Psoas muscle (tissue), 8 donors: ENCODE results near the gene SPRN. TPM values are rescaled to one million over a fixed set of nuclear protein-coding genes. Genes with fewer than 3 reads are reported as not detected.

Experiments used
- ATAC-seq, 4 donors: fragments of 200-7000 bp; cut with Tn5 transposase; one replicate each; pipeline ENCODE4 v1.9.1; 2020; ENCODE audit warnings: moderate library complexity in 3 of 4, mild to moderate bottlenecking in 2 of 4
- DNase-seq, 2 donors: peaks; one replicate each; pipeline ENCODE4 v3.0.0-alpha.2; 2020
- H3K27ac ChIP-seq: fragments of 200-600 bp; one replicate; pipeline ENCODE4 v1.8.0; 2022
- H3K27me3 ChIP-seq, 3 donors: fragments of 200-600 bp in 1 of 3; one replicate each; pipeline versions ENCODE4 v1.6.1 to v1.8.0; 2013 to 2022; ENCODE audit warnings: low read length in 2 of 3, mild to moderate bottlenecking in 2 of 3, moderate library complexity in 1 of 3; ENCODE audit not compliant: insufficient read depth in 3 of 3
- H3K36me3 ChIP-seq, 2 donors: fragments of 200-600 bp in 1 of 2; one replicate each; pipeline versions ENCODE4 v1.6.1 to v1.8.0; 2013 to 2022; ENCODE audit warnings: low read depth in 1 of 2, mild to moderate bottlenecking in 1 of 2, moderate library complexity in 1 of 2; ENCODE audit not compliant: insufficient read depth in 1 of 2
- H3K4me1 ChIP-seq: fragments of 200-600 bp; one replicate; pipeline ENCODE4 v1.8.0; 2022
- H3K4me3 ChIP-seq: fragments of 200-600 bp; one replicate; pipeline ENCODE4 v1.8.0; 2022; ENCODE audit warnings: mild to moderate bottlenecking
- H3K9me3 ChIP-seq: fragments of 200-600 bp; one replicate; pipeline ENCODE4 v1.8.0; 2022
- CTCF ChIP-seq: fragments of 200-600 bp; IDR thresholded peaks from one replicate; pipeline ENCODE4 v1.8.0; 2022; ENCODE audit warnings: antibody characterized with exemption
- WGBS, 3 donors: extraction: QIAGEN DNeasy Blood & Tissue Kit; methylation state at CpG; one replicate each; pipeline versions ENCODE4 v1.1.6 to v1.1.7; 2013; 5-methylcytosine and 5-hydroxymethylcytosine counted together
- intact Hi-C, 2 donors: fragments of 100-400 bp; cut with DNase I; formaldehyde crosslinking; loops; one replicate each; pipeline versions ENCODE4 v1.11.0 to v1.14.2; 2022
- polyA plus RNA-seq, 3 donors: library from polyadenylated mRNA; stranded (reverse); fragments of 200-250 nt; gene quantifications; one replicate each; pipeline ENCODE4 v1.2.3, GENCODE V29; 2013
- total RNA-seq, 4 donors: library from RNA; stranded (reverse); fragmentation: NEBNext Ultra II Directional in 2 of 4; extraction: Animal tissue kit (Norgen Biotek cat#: 25700) in 2 of 4; gene quantifications; one replicate each; pipeline versions ENCODE4 v1.2.1 to v1.2.4, GENCODE V29; 2021 to 2023
- donor health status: healthy with polysubstance abuse.
- donor health status: DM: no; HTN: no; CAD: no; lungs with moderate emphysema.
- donor health status: Bipolar disorder and iron deficiency.
- donor health status: healthy.
- donor health status: DM: yes; HTN: yes; CAD: no.
- donor health status: DM: no; HTN: no; CAD: no.
- donor health status: DM: no; HTN: no; CAD: no.
- donor health status: DM: yes; HTN: yes; CAD: no.

Gene SPRN
- total and polyA plus RNA-seq, 7 donors: 0.08 to 0.22 (median 0.12) TPM; not detected in 4

- peak; percentile 13 to 28 (median 22) for ATAC-seq
- Histone ChIP-seq H3K4me1 (peaks cover 7% of the 10 kb centered on the region), H3K36me3 (peaks cover 0 to 30% of the 10 kb centered on the region in 2 donors), H3K27ac (no peak overlapping the region), H3K4me3 (peak overlapping the region; percentile 80), H3K9me3 (no peaks in the 10 kb centered on the region), H3K27me3 (no peaks in the 10 kb centered on the region)
- no peak for TF ChIP-seq CTCF
- WGBS, 3 donors: 73 to 91% (median 79%) methylated on average over 34 to 36 of the region's 36 CpGs
- intact Hi-C loops: no loop called here
- no peak for DNase-seq
Observed at GRCh38 chr10:133379801-133380666, 44.4 kb downstream of the SPRN start.

DNA sequence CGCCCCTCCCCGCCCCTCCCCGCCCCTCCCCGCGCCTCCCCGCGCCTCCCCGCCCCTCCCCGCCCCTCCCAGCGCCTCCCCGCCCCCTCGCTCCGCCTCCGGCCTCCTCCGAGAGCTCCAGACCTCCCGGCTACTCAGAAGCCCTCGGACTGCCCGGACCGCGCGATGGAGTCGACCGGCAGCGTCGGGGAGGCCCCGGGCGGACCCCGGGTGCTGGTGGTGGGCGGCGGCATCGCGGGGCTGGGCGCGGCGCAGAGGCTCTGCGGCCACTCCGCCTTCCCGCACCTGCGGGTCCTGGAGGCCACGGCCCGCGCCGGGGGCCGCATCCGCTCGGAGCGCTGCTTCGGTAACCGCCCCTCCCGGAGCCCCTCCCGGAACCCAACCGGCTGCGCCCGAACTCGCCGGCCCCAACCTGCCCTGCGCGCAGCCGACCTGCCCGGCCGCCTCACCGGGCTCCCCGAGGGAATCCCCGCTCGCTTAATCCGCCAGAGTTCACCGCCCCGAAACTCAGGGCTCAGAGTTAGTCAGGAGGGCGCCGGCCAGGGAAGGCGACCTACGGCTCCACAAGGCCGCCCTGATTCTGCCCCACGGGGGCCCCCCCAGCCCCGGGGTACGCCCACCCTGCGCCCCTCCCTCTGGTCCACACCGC is 45.1 kb downstream of the SPRN start, which contains the start of gene PAOX:
Gene PAOX, plus strand, starts transcription at position 111 of the 649 bp plus-strand sequence. Its CDS starts 55 bp downstream, at position 166.
- 3 to 9% (median 6%) methylated on average over 30 to 68 of the region's 78 CpGs for WGBS, 3 donors
- Histone ChIP-seq H3K36me3 (peaks cover 0 to 25% of the 10 kb centered on the region in 2 donors), H3K27ac (peak within 1 kb of the TSS; percentile 72), H3K4me3 (peak within 1 kb of the TSS; percentile 80), H3K9me3 (no peaks in the 10 kb centered on the region), H3K4me1 (peaks cover 9% of the 10 kb centered on the region), H3K27me3 (no peaks in the 10 kb centered on the region)
- ATAC-seq: peak; percentile 68 to 74 (median 72)
- peak; percentile 75 to 86 for DNase-seq
- intact Hi-C loops: no loop called here
- no peak for TF ChIP-seq CTCF

DNA sequence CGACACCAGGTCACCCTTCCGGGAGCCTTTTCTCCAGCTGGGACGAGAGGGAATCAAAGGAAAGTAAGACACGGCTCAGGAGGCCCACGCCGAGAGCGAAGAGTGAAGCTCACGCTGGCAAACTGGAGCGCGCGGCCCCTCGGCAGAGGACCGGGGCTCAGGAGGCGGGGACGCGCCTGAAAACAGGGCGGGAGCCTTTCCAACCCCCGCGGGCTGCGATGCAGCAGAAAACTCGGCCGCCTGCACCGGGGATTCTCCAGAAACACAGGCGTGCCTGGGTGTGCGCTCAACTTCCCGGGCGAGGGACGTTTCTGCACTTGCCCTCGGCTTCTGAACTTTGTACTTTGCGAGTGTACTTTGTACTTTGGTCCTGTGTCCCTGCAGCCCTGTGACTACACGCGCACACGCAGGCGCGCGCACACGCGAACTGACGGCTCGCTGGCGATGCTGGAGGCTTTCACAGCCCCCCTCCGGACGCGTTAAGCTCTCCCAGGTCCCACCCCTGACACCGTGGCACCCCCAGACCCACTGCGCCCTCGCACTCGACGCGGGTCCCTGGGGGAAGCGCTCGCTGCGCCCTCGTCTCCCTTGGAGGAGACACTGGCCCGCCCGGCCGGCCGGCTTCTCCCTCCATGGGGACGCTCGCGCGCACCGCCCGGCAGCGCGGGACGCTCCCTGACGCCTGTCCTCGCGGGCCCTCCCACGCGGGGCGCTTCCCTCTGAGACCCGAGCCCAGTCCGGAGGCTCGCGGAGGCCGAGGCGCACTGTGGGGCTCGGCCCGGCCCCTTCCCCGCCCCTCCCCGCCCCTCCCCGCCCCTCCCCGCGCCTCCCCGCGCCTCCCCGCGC is 46.0 kb downstream of the SPRN start:
- Histone ChIP-seq H3K4me3 (peak overlapping the region; percentile 80), H3K4me1 (peaks cover 12% of the 10 kb centered on the region), H3K27ac (peak overlapping the region; percentile 54), H3K27me3 (no peaks in the 10 kb centered on the region), H3K36me3 (peaks cover 0 to 17% of the 10 kb centered on the region in 2 donors), H3K9me3 (no peaks in the 10 kb centered on the region)
- intact Hi-C loops: no loop called here
- ATAC-seq: peak; percentile 70 to 79 (median 76)
- no peak for TF ChIP-seq CTCF
- WGBS, 3 donors: 0% methylated on average over 52 to 82 of the region's 90 CpGs
- peak; percentile 72 to 85 for DNase-seq

DNA sequence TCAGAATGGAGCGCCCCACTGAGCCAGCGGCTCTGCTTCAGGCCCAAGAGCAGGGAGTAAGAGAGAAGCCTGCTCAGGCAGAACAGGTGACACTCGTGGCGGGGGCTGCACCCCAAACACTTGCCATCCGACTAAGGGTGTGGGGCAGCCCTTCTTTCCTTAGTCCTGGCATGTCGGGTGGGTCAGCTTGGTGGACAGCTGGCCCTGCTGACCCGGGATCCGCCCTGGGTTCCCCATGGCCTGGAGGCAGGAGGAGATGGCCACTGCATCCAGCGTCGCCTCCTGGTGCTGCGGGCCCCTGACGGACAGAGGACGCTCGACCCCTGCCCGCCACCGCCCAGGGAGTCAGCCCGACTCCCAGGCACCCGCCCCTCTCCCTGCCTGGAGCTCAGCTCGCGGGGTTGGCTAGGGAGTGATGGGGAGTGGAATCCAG is 46.6 kb downstream of the SPRN start:
- Histone ChIP-seq H3K27me3 (no peaks in the 10 kb centered on the region), H3K9me3 (no peaks in the 10 kb centered on the region), H3K27ac (peak overlapping the region; percentile 54), H3K4me1 (peaks cover 12% of the 10 kb centered on the region), H3K36me3 (peaks cover 0 to 10% of the 10 kb centered on the region in 2 donors), H3K4me3 (peak overlapping the region; percentile 80)
- intact Hi-C loops: no loop called here
- TF ChIP-seq CTCF: no peak
- ATAC-seq: no peak
- 16 to 24% (median 20%) methylated on average over 18 to 20 of the region's 20 CpGs for WGBS, 3 donors
- no peak for DNase-seq
